Bronchial epithelial cell (primary cell): ENCODE measurements around the gene PARD6A. TPM values are rescaled to one million over a fixed set of nuclear protein-coding genes. Genes with fewer than 3 reads are reported as not detected.
A peak's percentile ranks its signal among the peaks of the same experiment; 100 is the strongest.

Source experiments
- DNase-seq: peaks from one replicate; pipeline ENCODE4 v3.0.0-alpha.2; 2010; ENCODE audit warnings: low read depth
- FAIRE-seq: peaks from 2 replicates; lab custom pipeline; 2011; peaks lifted over from hg19 to GRCh38; lab: Jason Lieb, UNC
- H3K27me3 ChIP-seq: 2 replicates; pipeline ENCODE4 v1.5.1; 2011; ENCODE audit warnings: low read length; ENCODE audit not compliant: control insufficient read depth, insufficient read depth
- H3K36me3 ChIP-seq: 2 replicates; pipeline ENCODE4 v1.5.1; 2011; ENCODE audit warnings: low read length; ENCODE audit not compliant: control insufficient read depth, insufficient read depth
- H3K4me3 ChIP-seq: 2 replicates; pipeline ENCODE4 v1.5.1; 2011; ENCODE audit warnings: mild to moderate bottlenecking, low read depth, low read length, control low read depth
- total RNA-seq: library from RNA; depleted of rRNA; stranded (reverse); fragments of >200 nt; gene quantifications from 2 replicates; pipeline ENCODE4 v1.2.1, GENCODE V29; 2014
- TF ChIP-seq, protein P1 (sequence below): IDR thresholded peaks from 2 replicates; pipeline ENCODE4 v1.5.1; 2011; ENCODE audit warnings: mild to moderate bottlenecking, moderate library complexity, low read length, control low read depth, inconsistent platforms; ENCODE audit not compliant: insufficient read depth, severe bottlenecking

PARD6A gene
- total RNA-seq, 1 donor from 2014 or later = 2.6 TPM

DNA sequence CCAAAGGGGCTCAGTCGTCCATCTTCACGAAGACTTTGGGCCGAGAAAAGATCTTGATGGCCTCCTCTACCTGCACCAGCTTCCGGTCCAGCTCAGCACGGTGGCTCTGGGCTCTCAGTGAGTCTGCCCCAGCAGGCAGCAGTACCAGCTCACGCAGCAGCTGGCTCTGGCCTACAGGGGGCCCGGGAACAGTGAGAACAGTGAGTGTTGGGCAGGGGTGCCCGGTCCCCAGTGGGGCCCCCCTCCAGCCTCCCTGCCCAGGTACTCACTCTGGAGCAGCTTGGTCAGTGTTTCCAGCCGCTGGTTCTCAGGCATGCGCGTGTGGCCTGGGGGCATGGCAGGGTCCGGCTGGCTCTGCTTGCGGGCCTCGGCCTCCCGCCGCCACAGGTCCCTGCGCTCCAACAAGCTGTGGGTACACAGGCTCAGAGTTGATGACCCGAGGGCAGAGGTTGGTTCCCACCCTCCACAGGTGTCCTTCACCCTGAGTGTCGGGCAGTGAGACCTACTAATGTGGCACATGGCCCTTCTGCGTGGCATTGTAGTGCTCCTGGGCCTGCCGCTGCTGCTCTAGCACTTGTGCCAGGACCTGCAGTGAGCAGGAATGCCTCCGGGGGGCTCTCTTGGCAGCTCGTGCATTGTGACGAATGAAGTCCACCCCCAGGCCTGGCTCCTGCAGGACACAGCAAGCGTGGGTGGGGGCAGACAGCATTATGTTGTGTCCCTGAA, 2.6 kb downstream of the PARD6A start:
- Histone ChIP-seq H3K36me3 (peaks cover 6% of the 10 kb centered on the region), H3K4me3 (no peak overlapping the region), H3K27me3 (no peaks in the 10 kb centered on the region)
- FAIRE-seq (no peak), DNase-seq (no peak)
- TF ChIP-seq, protein P1, sequence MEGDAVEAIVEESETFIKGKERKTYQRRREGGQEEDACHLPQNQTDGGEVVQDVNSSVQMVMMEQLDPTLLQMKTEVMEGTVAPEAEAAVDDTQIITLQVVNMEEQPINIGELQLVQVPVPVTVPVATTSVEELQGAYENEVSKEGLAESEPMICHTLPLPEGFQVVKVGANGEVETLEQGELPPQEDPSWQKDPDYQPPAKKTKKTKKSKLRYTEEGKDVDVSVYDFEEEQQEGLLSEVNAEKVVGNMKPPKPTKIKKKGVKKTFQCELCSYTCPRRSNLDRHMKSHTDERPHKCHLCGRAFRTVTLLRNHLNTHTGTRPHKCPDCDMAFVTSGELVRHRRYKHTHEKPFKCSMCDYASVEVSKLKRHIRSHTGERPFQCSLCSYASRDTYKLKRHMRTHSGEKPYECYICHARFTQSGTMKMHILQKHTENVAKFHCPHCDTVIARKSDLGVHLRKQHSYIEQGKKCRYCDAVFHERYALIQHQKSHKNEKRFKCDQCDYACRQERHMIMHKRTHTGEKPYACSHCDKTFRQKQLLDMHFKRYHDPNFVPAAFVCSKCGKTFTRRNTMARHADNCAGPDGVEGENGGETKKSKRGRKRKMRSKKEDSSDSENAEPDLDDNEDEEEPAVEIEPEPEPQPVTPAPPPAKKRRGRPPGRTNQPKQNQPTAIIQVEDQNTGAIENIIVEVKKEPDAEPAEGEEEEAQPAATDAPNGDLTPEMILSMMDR = peak; percentile 34

DNA sequence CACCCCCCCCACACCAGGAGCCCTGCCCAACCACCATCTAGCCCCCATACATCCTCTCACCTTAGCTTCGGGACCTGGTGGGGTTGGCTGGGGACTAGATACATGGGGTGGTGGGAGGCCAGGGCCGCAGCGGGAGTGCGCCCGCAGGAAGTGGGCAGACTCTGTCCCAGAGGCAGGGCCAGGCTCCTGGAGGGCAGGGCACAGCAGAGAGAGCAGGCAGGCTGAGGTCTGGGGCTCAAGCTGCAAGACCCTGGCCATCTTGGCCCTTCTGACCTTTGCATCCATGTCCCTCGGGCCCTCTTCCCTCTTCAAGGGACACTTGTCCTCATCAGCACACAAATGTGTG, 3.1 kb downstream of the PARD6A start:
- FAIRE-seq (no peak), DNase-seq (no peak)
- H3K4me3 ChIP-seq = no peak overlapping the region
- no peaks in the 10 kb centered on the region for H3K27me3 ChIP-seq
- H3K36me3 ChIP-seq = peaks cover 3% of the 10 kb centered on the region
- TF ChIP-seq, protein P1 = no peak

DNA sequence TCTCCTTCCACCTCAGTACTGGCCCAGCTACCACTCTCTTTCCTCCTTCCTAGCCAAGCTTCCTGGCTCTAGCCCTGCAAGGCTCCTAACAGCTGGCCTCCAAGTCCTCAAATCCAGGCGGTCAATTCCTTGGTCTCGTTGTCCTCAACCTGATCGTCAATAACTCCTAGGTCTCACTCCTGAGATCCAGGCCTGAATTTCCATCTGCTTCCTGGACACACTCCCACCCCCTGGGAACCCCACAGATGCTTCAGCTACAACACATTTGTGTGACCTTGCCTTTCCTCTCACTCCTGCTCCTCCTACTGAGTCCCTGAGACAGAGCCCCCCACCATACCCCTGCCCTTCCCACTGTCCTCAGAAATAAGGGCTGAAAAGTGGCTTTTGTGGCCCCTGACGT, 3.5 kb downstream of the PARD6A start:
- Histone ChIP-seq H3K27me3 (no peaks in the 10 kb centered on the region), H3K4me3 (no peak overlapping the region), H3K36me3 (peaks cover 2% of the 10 kb centered on the region)
- TF ChIP-seq, protein P1 = no peak
- DNase-seq (no peak), FAIRE-seq (no peak)

DNA sequence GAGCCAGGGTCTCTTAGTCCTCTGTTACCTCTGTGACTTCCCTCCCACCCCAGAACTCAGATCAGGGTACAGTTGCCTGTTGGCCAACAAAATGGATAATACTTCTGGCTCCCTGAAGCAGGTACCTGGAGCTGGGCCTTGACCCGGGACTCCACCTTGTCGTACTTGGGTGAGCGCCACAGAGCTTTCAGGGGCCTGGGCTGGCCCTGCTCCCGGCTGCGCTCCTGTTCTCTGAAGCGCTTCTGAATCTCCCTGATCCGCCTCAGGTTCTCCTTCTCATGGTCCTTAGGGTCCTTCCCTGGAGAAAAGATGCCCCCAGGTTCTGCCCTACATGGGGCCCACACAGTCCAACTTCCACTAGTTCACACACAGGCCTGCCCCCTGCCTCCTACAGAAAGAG, 4.1 kb downstream of the PARD6A start:
- DNase-seq = no peak
- no peak overlapping the region for H3K4me3 ChIP-seq
- peaks cover 2% of the 10 kb centered on the region for H3K36me3 ChIP-seq
- FAIRE-seq = no peak
- no peaks in the 10 kb centered on the region for H3K27me3 ChIP-seq
- TF ChIP-seq, protein P1 = no peak

DNA sequence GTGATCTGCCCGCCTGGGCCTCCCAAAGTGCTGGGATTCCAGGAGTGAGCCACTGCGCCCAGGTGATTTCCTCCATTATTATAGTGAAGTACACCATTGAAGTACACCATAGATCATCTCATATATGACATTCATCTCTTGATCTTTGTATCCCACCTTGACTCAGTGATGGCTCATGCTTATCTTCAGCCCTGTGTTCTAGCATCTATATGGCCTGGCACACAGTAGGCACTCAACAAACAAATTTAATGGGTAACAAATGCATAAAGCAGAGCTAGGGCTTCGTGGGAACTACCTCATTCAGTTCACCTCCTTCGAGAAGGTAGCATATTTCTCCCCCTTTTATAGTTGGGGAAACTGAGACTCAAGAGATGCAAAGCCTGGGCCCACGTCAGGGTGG, 4.8 kb downstream of the PARD6A start:
- FAIRE-seq (no peak), DNase-seq (no peak)
- TF ChIP-seq, protein P1 = no peak
- peaks cover 2% of the 10 kb centered on the region for H3K36me3 ChIP-seq
- no peaks in the 10 kb centered on the region for H3K27me3 ChIP-seq
- peak overlapping the region; percentile 63 for H3K4me3 ChIP-seq
